Measurements from ENCODE around the gene EEF2.
"Not testable (repeated sequence)": the region's sequence is repeated elsewhere in the genome, so short reads cannot be mapped to it uniquely, and the experiment has no call there.

The EEF2 gene

GRCh38 chr19:3968556-3969434 is 16.5 kb downstream of the EEF2 start:
- no peak for DNase-seq

- DNase-seq: not testable (repeated sequence)
Measured at GRCh38 chr19:3967983-3968382, 17.3 kb downstream of the EEF2 start.

GRCh38 chr19:3966051-3967017 is 18.9 kb downstream of the EEF2 start:
- no peak for DNase-seq

GRCh38 chr19:3964256-3965194 is 20.7 kb downstream of the EEF2 start:
- no peak for DNase-seq

- no peak for DNase-seq
Measured at GRCh38 chr19:3963458-3964255, 21.6 kb downstream of the EEF2 start.

GRCh38 chr19:3961007-3961406 is 24.3 kb downstream of the EEF2 start:
- DNase-seq: no peak

GRCh38 chr19:3959766-3960131 is 25.5 kb downstream of the EEF2 start:
- no peak for DNase-seq

- DNase-seq: no peak
Measured at GRCh38 chr19:3958836-3959765, 26.2 kb downstream of the EEF2 start.

- no peak for DNase-seq
Measured at GRCh38 chr19:3955688-3956087, 29.6 kb downstream of the EEF2 start.

- DNase-seq: not testable (repeated sequence)
Measured at GRCh38 chr19:3955276-3955675, 30.0 kb downstream of the EEF2 start.

GRCh38 chr19:3954107-3954506 is 31.2 kb downstream of the EEF2 start:
- DNase-seq: no peak

- DNase-seq: not testable (repeated sequence)
Measured at GRCh38 chr19:3952755-3953276, 32.4 kb downstream of the EEF2 start.

- DNase-seq: no peak
Measured at GRCh38 chr19:3950871-3951861, 34.1 kb downstream of the EEF2 start.

GRCh38 chr19:3949997-3950859 is 35.0 kb downstream of the EEF2 start:
- DNase-seq: no peak

- DNase-seq: no peak
Measured at GRCh38 chr19:3949294-3949693, 36.0 kb downstream of the EEF2 start.

GRCh38 chr19:3947316-3947933 is 37.8 kb downstream of the EEF2 start:
- not testable (repeated sequence) for DNase-seq

GRCh38 chr19:3945838-3946237 is 39.4 kb downstream of the EEF2 start:
- no peak for DNase-seq

Data from activated CD4-positive, alpha-beta T cell treated with anti-CD3 and anti-CD28 coated beads for 1 hour (primary cell).